Smooth muscle cell (in vitro differentiated cells): ENCODE results near the gene TASP1. TPM values are rescaled to one million over a fixed set of nuclear protein-coding genes. Genes with fewer than 3 reads are reported as not detected.
A peak's percentile ranks its signal among the peaks of the same experiment; 100 is the strongest.

Experiments used
- DNase-seq: peaks from one replicate; lab custom pipeline; 2025; ENCODE audit not compliant: unreplicated experiment; lab: John Stamatoyannopoulos, UW
- H2AFZ ChIP-seq: fragments of 200-600 bp; sonication (generic); 2 replicates; pipeline ENCODE4 v1.6.0; 2016; ENCODE audit warnings: antibody characterized with exemption, low read depth, mild to moderate bottlenecking
- H3F3A ChIP-seq: fragments of 200-600 bp; sonication (generic); 2 replicates; pipeline ENCODE4 v1.6.0; 2017; ENCODE audit warnings: antibody characterized with exemption, low read depth
- H3K27ac ChIP-seq: fragments of 200-600 bp; sonication (generic); 2 replicates; pipeline ENCODE4 v1.5.1; 2016; ENCODE audit warnings: low read depth, mild to moderate bottlenecking
- H3K27me3 ChIP-seq: fragments of 200-600 bp; sonication (generic); 2 replicates; pipeline ENCODE4 v1.6.1; 2016; ENCODE audit warnings: low read depth, mild to moderate bottlenecking
- H3K36me3 ChIP-seq: fragments of 200-600 bp; sonication (generic); 2 replicates; pipeline ENCODE4 v1.5.1; 2016; ENCODE audit warnings: low read depth
- H3K4me1 ChIP-seq: fragments of 200-600 bp; sonication (generic); 2 replicates; pipeline ENCODE4 v1.5.1; 2016; ENCODE audit warnings: low read depth
- H3K4me2 ChIP-seq: fragments of 200-600 bp; sonication (generic); 2 replicates; pipeline ENCODE4 v1.6.0; 2016; ENCODE audit warnings: mild to moderate bottlenecking
- H3K4me3 ChIP-seq: fragments of 200-600 bp; sonication (generic); 2 replicates; pipeline ENCODE4 v1.5.1; 2016; ENCODE audit warnings: mild to moderate bottlenecking
- H3K79me2 ChIP-seq: fragments of 200-600 bp; sonication (generic); 2 replicates; pipeline ENCODE4 v1.6.0; 2016; ENCODE audit warnings: low read depth, mild to moderate bottlenecking
- H3K9ac ChIP-seq: fragments of 200-600 bp; sonication (generic); 2 replicates; pipeline ENCODE4 v1.6.0; 2016; ENCODE audit warnings: low read depth
- H3K9me3 ChIP-seq: fragments of 200-600 bp; sonication (generic); replicated peaks from 2 replicates; pipeline ENCODE4 v1.5.1; 2016; ENCODE audit warnings: low read depth
- H4K20me1 ChIP-seq: fragments of 200-600 bp; sonication (generic); 2 replicates; pipeline ENCODE4 v1.6.0; 2016; ENCODE audit warnings: low read depth
- CTCF ChIP-seq: fragments of 200-600 bp; sonication (generic); IDR thresholded peaks from 2 replicates; pipeline ENCODE4 v1.5.1; 2017; ENCODE audit warnings: borderline replicate concordance, mild to moderate bottlenecking, antibody characterized with exemption; ENCODE audit not compliant: insufficient read depth, poor library complexity, severe bottlenecking
- WGBS: methylation state at CpG from one replicate; pipeline ENCODE4 v1.1.7; 2016; ENCODE audit warnings: low lambda C conversion rate; 5-methylcytosine and 5-hydroxymethylcytosine counted together
- polyA plus RNA-seq: library from polyadenylated mRNA; unstranded; fragments of >200 nt; fragmentation: Nextera tagmentation; extraction: Ambion mirVana; gene quantifications from 2 replicates; pipeline ENCODE4 v1.2.1, GENCODE V29; 2016
- total RNA-seq: library from RNA; depleted of rRNA; stranded (reverse); fragments of >200 nt; gene quantifications from 2 replicates; pipeline ENCODE4 v1.2.3, GENCODE V29; 2014

TASP1 gene
- total and polyA plus RNA-seq, 2 experiments from 2014 or later = 6.4 to 17.5 TPM

- Histone ChIP-seq H4K20me1 (no peaks in the 10 kb centered on the region), H3K4me1 (peaks cover 3% of the 10 kb centered on the region), H3K27ac (peak overlapping the region; percentile 46), H3F3A (peaks cover 15% of the 10 kb centered on the region), H3K36me3 (no peaks in the 10 kb centered on the region), H3K9me3 (no peaks in the 10 kb centered on the region), H3K4me3 (no peak overlapping the region), H3K9ac (no peak overlapping the region), H3K27me3 (no peaks in the 10 kb centered on the region), H2AFZ (no peak overlapping the region), H3K4me2 (peak overlapping the region; percentile 45), H3K79me2 (peaks cover 4% of the 10 kb centered on the region)
- 26% methylated on average over 2 of the region's 2 CpGs for WGBS
- DNase-seq = no peak
- TF ChIP-seq CTCF = no peak
Measured at GRCh38 chr20:13545790-13546189, 92.9 kb downstream of the TASP1 start.

- Histone ChIP-seq H3K9me3 (no peaks in the 10 kb centered on the region), H3K4me3 (no peak overlapping the region), H3K79me2 (peaks cover 4% of the 10 kb centered on the region), H4K20me1 (no peaks in the 10 kb centered on the region), H3K4me2 (no peak overlapping the region), H3K27me3 (no peaks in the 10 kb centered on the region), H3K36me3 (no peaks in the 10 kb centered on the region), H3K9ac (no peak overlapping the region), H3K4me1 (peaks cover 3% of the 10 kb centered on the region), H3K27ac (no peak overlapping the region), H2AFZ (no peak overlapping the region), H3F3A (peaks cover 15% of the 10 kb centered on the region)
- WGBS = 96% methylated on average over 4 of the region's 4 CpGs
- TF ChIP-seq CTCF = no peak
- no peak for DNase-seq
Measured at GRCh38 chr20:13543783-13544182, 94.9 kb downstream of the TASP1 start.

- no peak overlapping the region for H3K4me3 ChIP-seq
- H3K79me2 ChIP-seq = no peaks in the 10 kb centered on the region
- H3K36me3 ChIP-seq = no peaks in the 10 kb centered on the region
- H3K4me1 ChIP-seq = no peaks in the 10 kb centered on the region
- H3K4me2 ChIP-seq = peak overlapping the region; percentile 7
- H3K9me3 ChIP-seq = no peaks in the 10 kb centered on the region
- H2AFZ ChIP-seq = no peak overlapping the region
- WGBS = 83% methylated on average over 4 of the region's 4 CpGs
- H3F3A ChIP-seq = no peaks in the 10 kb centered on the region
- no peak for DNase-seq
- H3K27ac ChIP-seq = peak overlapping the region; percentile 29
- no peak for TF ChIP-seq CTCF
- no peak overlapping the region for H3K9ac ChIP-seq
- H4K20me1 ChIP-seq = no peaks in the 10 kb centered on the region
- H3K27me3 ChIP-seq = no peaks in the 10 kb centered on the region
Measured at GRCh38 chr20:13535627-13536026, 103.1 kb downstream of the TASP1 start.

- 42% methylated on average over 5 of the region's 5 CpGs for WGBS
- H3K9ac ChIP-seq = no peak overlapping the region
Measured at GRCh38 chr20:13533946-13534345, 104.8 kb downstream of the TASP1 start.

More at GRCh38 chr20:13533946-13534345, 104.8 kb downstream of the TASP1 start:
- H3K9me3 ChIP-seq = no peaks in the 10 kb centered on the region
- H3K4me2 ChIP-seq = peak overlapping the region; percentile 44
- no peaks in the 10 kb centered on the region for H3K36me3 ChIP-seq
- no peaks in the 10 kb centered on the region for H3K79me2 ChIP-seq
- no peak overlapping the region for H2AFZ ChIP-seq
- H3K4me1 ChIP-seq = no peaks in the 10 kb centered on the region
- no peak for DNase-seq
- no peak overlapping the region for H3K4me3 ChIP-seq
- no peaks in the 10 kb centered on the region for H4K20me1 ChIP-seq
- H3K27me3 ChIP-seq = no peaks in the 10 kb centered on the region
- no peaks in the 10 kb centered on the region for H3F3A ChIP-seq
- H3K27ac ChIP-seq = peak overlapping the region; percentile 29
- TF ChIP-seq CTCF = no peak
